HepG2 (cell line): ENCODE data around the gene SND1. TPM values are rescaled to one million over a fixed set of nuclear protein-coding genes. Genes with fewer than 3 reads are reported as not detected.
A peak's percentile ranks its signal among the peaks of the same experiment; 100 is the strongest.

Experiments used
- ATAC-seq: fragments of 200-7000 bp; cut with Tn5 transposase; 3 replicates; pipeline ENCODE4 v1.9.1; 2020; ENCODE audit warnings: mild to moderate bottlenecking, moderate library complexity
- BruUV-seq: library from RNA; stranded (reverse); fragments of 400-500 nt; replicated peaks from 2 replicates; lab custom pipeline; 2021; lab: Mats Ljungman, UMichigan
- CTCF ChIA-PET: fragments of 300-600 bp; formaldehyde crosslinking; extraction: SDS; loops from one replicate; lab custom pipeline; 2021; ENCODE audit warnings: low total read pairs, inconsistent platforms, low intra/inter-chr PET ratio; lab: Yijun Ruan, JAX
- POLR2A ChIA-PET: fragments of 350-600 bp; sonication (Branson Sonifier 250); formaldehyde crosslinking; loops from one replicate; lab custom pipeline; 2020; ENCODE audit warnings: antibody characterized with exemption, inconsistent platforms; lab: Yijun Ruan, JAX
- DNase-seq: peaks from one replicate; pipeline ENCODE4 v3.0.0-alpha.2; 2015; ENCODE audit warnings: low spot score
- FAIRE-seq: peaks from 3 replicates; lab custom pipeline; 2011; peaks lifted over from hg19 to GRCh38; lab: Jason Lieb, UNC
- H2AFZ ChIP-seq: one replicate; pipeline ENCODE4 v1.6.1; 2011; ENCODE audit warnings: low read length, inconsistent platforms
- H3K27ac ChIP-seq: fragments of 300-600 bp; 3 replicates; pipeline ENCODE4 v1.8.0; 2011; ENCODE audit warnings: mixed run types, mild to moderate bottlenecking, mixed read lengths, low read length, inconsistent platforms; ENCODE audit not compliant: insufficient read depth; ENCODE audit errors: extremely low read length
- H3K27me3 ChIP-seq, 2 experiments: fragments of 200-600 bp in 1 of 2; 2 replicates in 1 of 2; 3 replicates in 1 of 2; pipeline versions ENCODE4 v1.6.0 to v1.8.0; 2011; ENCODE audit warnings: low read length in 2 of 2, mild to moderate bottlenecking in 2 of 2, moderate library complexity in 2 of 2, inconsistent platforms in 1 of 2; ENCODE audit not compliant: insufficient read depth in 2 of 2, control insufficient read depth in 1 of 2
- H3K36me3 ChIP-seq, 2 experiments: fragments of 200-600 bp in 1 of 2; replicated peaks in 1 of 2; 2 replicates in 1 of 2; 3 replicates in 1 of 2; pipeline versions ENCODE4 v1.5.1 to v1.8.0; 2011; ENCODE audit warnings: low read length in 2 of 2, inconsistent platforms in 1 of 2; ENCODE audit not compliant: insufficient read depth in 2 of 2, control insufficient read depth in 1 of 2
- H3K4me1 ChIP-seq: 2 replicates; pipeline ENCODE4 v1.5.1; 2012; ENCODE audit warnings: low read length, inconsistent platforms; ENCODE audit not compliant: insufficient read depth
- H3K4me2 ChIP-seq: 2 replicates; pipeline ENCODE4 v1.6.0; 2011; ENCODE audit warnings: low read depth, low read length, inconsistent platforms
- H3K4me3 ChIP-seq, 3 experiments: fragments of 200-600 bp in 1 of 3; sonication (generic), shearing (Covaris generic) in 1 of 3; replicated peaks in 1 of 3; 2 replicates each; pipeline ENCODE4 v1.5.1; 2011 to 2016; ENCODE audit warnings: low read length in 3 of 3, inconsistent platforms in 2 of 3, low read depth in 2 of 3, mild to moderate bottlenecking in 2 of 3, control low read depth in 1 of 3, mixed read lengths in 1 of 3; ENCODE audit not compliant: insufficient read depth in 1 of 3
- H3K79me2 ChIP-seq: one replicate; pipeline ENCODE4 v1.6.1; 2011; ENCODE audit warnings: low read length, inconsistent platforms; ENCODE audit not compliant: insufficient read depth
- H3K9ac ChIP-seq: 2 replicates; pipeline ENCODE4 v1.6.0; 2011; ENCODE audit warnings: mild to moderate bottlenecking, low read depth, low read length, inconsistent platforms; ENCODE audit not compliant: insufficient read depth
- H3K9me3 ChIP-seq: 2 replicates; pipeline ENCODE4 v1.5.1; 2012; ENCODE audit warnings: mild to moderate bottlenecking, low read length
- H4K20me1 ChIP-seq: 2 replicates; pipeline ENCODE4 v1.6.0; 2011; ENCODE audit warnings: inconsistent platforms, mild to moderate bottlenecking, low read length, moderate library complexity; ENCODE audit not compliant: insufficient read depth
- CCDC6 ChIP-seq: sonication (generic); formaldehyde crosslinking; IDR thresholded peaks from 2 replicates; pipeline ENCODE4 v1.8.1; 2022; ENCODE audit warnings: mild to moderate bottlenecking, missing genetic modification reagents, moderate library complexity
- ELF4 ChIP-seq: sonication (generic); formaldehyde crosslinking; IDR thresholded peaks from 2 replicates; pipeline ENCODE4 v1.5.0; 2020; ENCODE audit warnings: missing genetic modification reagents, mild to moderate bottlenecking, moderate library complexity, borderline replicate concordance
- NR2F2 ChIP-seq: IDR thresholded peaks from 2 replicates; pipeline ENCODE4 v1.6.1; 2012; ENCODE audit warnings: low read depth, inconsistent platforms, borderline replicate concordance
- RBM22 ChIP-seq: fragments of 200-400 bp; formaldehyde crosslinking; optimal IDR thresholded peaks from 2 replicates; pipeline ENCODE3; 2017; ENCODE audit warnings: mild to moderate bottlenecking, low read length, moderate library complexity
- RORA ChIP-seq: sonication (generic); formaldehyde crosslinking; IDR thresholded peaks from 2 replicates; pipeline ENCODE4 v1.5.0; 2020; ENCODE audit warnings: mild to moderate bottlenecking, missing genetic modification reagents, moderate library complexity
- TCF12 ChIP-seq, 2 experiments: fragments of 450-650 bp in 1 of 2; sonication (generic) in 1 of 2; formaldehyde crosslinking in 1 of 2; IDR thresholded peaks; 2 replicates each; pipeline versions ENCODE4 v1.6.1 to v1.8.0; 2017 to 2022; ENCODE audit warnings: antibody characterized with exemption in 1 of 2, mild to moderate bottlenecking in 1 of 2, missing genetic modification reagents in 1 of 2, moderate library complexity in 1 of 2
- TRIM24 ChIP-seq: sonication (generic); formaldehyde crosslinking; IDR thresholded peaks from 2 replicates; pipeline ENCODE4 v1.8.0; 2022; ENCODE audit warnings: mild to moderate bottlenecking, missing genetic modification reagents
- ZNF510 ChIP-seq: sonication (generic); formaldehyde crosslinking; IDR thresholded peaks from 2 replicates; pipeline ENCODE4 v1.4.0; 2020; ENCODE audit warnings: low read depth, mild to moderate bottlenecking, missing genetic modification reagents
- ZNF570 ChIP-seq: sonication (generic); formaldehyde crosslinking; IDR thresholded peaks from 2 replicates; pipeline ENCODE4 v1.4.0; 2020; ENCODE audit warnings: mild to moderate bottlenecking, missing genetic modification reagents, borderline replicate concordance
- ZNF776 ChIP-seq: sonication (generic); formaldehyde crosslinking; IDR thresholded peaks from 2 replicates; pipeline ENCODE4 v1.4.0; 2020; ENCODE audit warnings: mild to moderate bottlenecking, missing genetic modification reagents
- ZNF782 ChIP-seq: sonication (generic); formaldehyde crosslinking; IDR thresholded peaks from 2 replicates; pipeline ENCODE4 v1.4.0; 2020; ENCODE audit warnings: missing genetic modification reagents, mild to moderate bottlenecking, borderline replicate concordance
- WGBS: methylation state at CpG from one replicate; pipeline ENCODE4 v1.1.6; 2017; ENCODE audit warnings: low lambda C conversion rate; 5-methylcytosine and 5-hydroxymethylcytosine counted together
- in situ Hi-C: cut with HindIII; loops from 2 replicates; pipeline ENCODE4 v1.10.0; 2017; ENCODE audit warnings: low pct_unique_long_range_greater_than_20kb; ENCODE audit not compliant: extremely low pct_ligation_motif_present
- intact Hi-C: fragments of 100-400 bp; cut with micrococcal nuclease; formaldehyde crosslinking; loops from one replicate; pipeline ENCODE4 v1.10.0; 2022; ENCODE audit not compliant: unreplicated experiment
- polyA plus RNA-seq, 8 experiments: library from polyadenylated mRNA; depleted of rRNA in 3 of 8; stranded (reverse) in 7 of 8; unstranded in 1 of 8; fragments of >200 nt; fragmentation: Illumina TruSeq in 4 of 8; extraction: Trizol in 4 of 8; gene quantifications; 2 replicates each; pipeline versions ENCODE4 v1.2.1 to v1.2.3, GENCODE V29; 2011 to 2016; ENCODE audit warnings: low read depth in 4 of 8, missing spikeins in 1 of 8, mixed read lengths in 1 of 8; ENCODE audit not compliant: insufficient read depth in 1 of 8
- total RNA-seq, 5 experiments: library from RNA; depleted of rRNA; stranded (reverse); fragments of >200 nt; fragmentation: Illumina TruSeq; extraction: Trizol; gene quantifications; 2 replicates each; pipeline ENCODE4 v1.2.3, GENCODE V29; 2016; ENCODE audit warnings: low read depth in 1 of 5
- TF ChIP-seq, protein P1 (sequence below): sonication (generic); formaldehyde crosslinking; IDR thresholded peaks from 2 replicates; pipeline ENCODE4 v1.9.0; 2021; ENCODE audit warnings: mild to moderate bottlenecking, missing genetic modification reagents

The SND1 gene
- total and polyA plus RNA-seq, 2 of the 13 experiments (the other 11 are each of a cell fraction or from before 2014, with no cell fraction given) = 110 to 182 TPM

DNA sequence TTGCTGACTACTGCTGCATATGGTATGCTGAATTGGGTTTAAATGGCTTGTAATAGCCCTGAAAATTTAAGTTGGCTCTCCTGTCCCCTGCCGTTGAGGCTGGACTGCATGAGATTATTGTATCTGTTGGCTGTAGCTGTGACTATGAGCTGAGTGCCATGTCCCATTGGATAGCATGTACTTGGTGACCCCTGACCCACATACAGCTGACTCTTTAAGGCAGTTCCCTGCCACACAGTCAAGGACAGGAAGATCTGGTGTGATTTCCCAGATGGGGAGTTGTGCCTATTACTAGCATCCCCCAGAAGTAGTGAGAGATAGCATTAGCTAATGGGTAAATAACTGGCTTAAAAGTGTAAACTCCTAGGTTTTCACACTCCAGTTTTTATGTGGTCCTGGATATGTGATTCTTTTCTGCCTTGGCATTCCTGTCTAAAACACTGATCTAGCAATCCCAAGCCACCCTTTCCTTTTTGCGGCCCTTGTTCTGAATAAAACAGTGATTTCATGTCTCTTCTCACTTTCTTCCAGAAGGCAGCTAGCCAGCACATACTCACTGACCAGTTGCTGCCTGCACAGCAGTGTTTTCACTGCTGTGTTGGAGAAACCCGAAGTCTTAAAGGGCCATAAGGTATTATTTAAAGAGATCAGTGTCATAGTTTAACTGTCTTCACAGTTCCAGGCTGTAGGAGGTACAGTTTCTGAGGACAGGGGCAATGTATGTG is 343.3 kb downstream of the SND1 start:
- Histone ChIP-seq H3K9ac (no peak overlapping the region), H3K4me3 (no peak overlapping the region), H3K9me3 (no peaks in the 10 kb centered on the region), H3K27ac (no peak overlapping the region), H3K79me2 (no peaks in the 10 kb centered on the region), H4K20me1 (0 out of 2 replicates have a peak, but pooled peaks cover 3% of the 10 kb centered on the region), H3K27me3 (no peaks in the 10 kb centered on the region), H2AFZ (no peak overlapping the region), H3K36me3 (peaks cover 11 to 57% of the 10 kb centered on the region in 2 experiments), H3K4me2 (no peak overlapping the region), H3K4me1 (peaks cover 44% of the 10 kb centered on the region)
- in situ Hi-C loops (no loop called here), intact Hi-C loops (no loop called here)
- ChIA-PET CTCF (no interaction called here), POLR2A (no interaction called here)
- TF ChIP-seq RBM22 = peak; percentile 28
- no peak for TF ChIP-seq ELF4 (CRISPR knock-in tag)
- BruUV-seq = no TSS peak
- DNase-seq = no peak
- WGBS = 94% methylated on average over 3 of the region's 3 CpGs
- no peak for ATAC-seq
- no peak for FAIRE-seq

DNA sequence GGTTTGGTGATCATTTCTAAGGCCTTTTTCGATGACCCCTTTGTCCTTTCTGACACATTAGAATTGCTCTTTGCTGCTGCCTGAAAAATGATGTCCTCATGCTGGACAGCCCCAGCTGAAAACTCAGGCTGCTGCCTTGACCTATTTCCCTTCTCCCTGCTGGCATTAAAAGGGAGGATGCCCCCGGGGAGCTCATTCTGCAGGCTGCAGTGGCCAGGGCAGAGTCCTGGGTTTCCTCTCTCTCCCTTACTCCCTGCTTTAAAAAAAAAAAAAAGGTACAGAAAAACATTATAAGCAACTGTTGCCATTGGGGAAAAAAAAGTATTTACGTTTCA is 343.9 kb downstream of the SND1 start:
- H3K9ac ChIP-seq = no peak overlapping the region
- H4K20me1 ChIP-seq = no peaks in the 10 kb centered on the region; the same call in 1 of the 2 replicates
- CTCF ChIA-PET = no interaction called here
- H3K4me2 ChIP-seq = no peak overlapping the region
- POLR2A ChIA-PET = no interaction called here
- no peaks in the 10 kb centered on the region for H3K79me2 ChIP-seq
- 88% methylated on average over 3 of the region's 3 CpGs for WGBS
- peaks cover 49% of the 10 kb centered on the region for H3K4me1 ChIP-seq
- FAIRE-seq = no peak
- no peak overlapping the region for H2AFZ ChIP-seq
- intact Hi-C loops (no loop called here), in situ Hi-C loops (no loop called here)
- no peak overlapping the region for H3K4me3 ChIP-seq
- H3K9me3 ChIP-seq = no peaks in the 10 kb centered on the region
- H3K27ac ChIP-seq = no peak overlapping the region
- peaks cover 10 to 57% of the 10 kb centered on the region in 2 experiments for H3K36me3 ChIP-seq
- DNase-seq = no peak
- BruUV-seq = no TSS peak
- H3K27me3 ChIP-seq = no peaks in the 10 kb centered on the region
- no peak for ATAC-seq
- no peak for TF ChIP-seq ZNF776
- TF ChIP-seq CCDC6 (CRISPR knock-in tag) = no peak
- TF ChIP-seq ZNF570 (CRISPR knock-in tag) = no peak
- TF ChIP-seq TCF12 (IDR thresholded peaks at IDR 0.05) = no peak
- no peak for TF ChIP-seq TCF12 (CRISPR knock-in tag; IDR thresholded peaks at IDR 0.05)
- TF ChIP-seq TRIM24 (CRISPR knock-in tag) = no peak
- TF ChIP-seq, protein P1, sequence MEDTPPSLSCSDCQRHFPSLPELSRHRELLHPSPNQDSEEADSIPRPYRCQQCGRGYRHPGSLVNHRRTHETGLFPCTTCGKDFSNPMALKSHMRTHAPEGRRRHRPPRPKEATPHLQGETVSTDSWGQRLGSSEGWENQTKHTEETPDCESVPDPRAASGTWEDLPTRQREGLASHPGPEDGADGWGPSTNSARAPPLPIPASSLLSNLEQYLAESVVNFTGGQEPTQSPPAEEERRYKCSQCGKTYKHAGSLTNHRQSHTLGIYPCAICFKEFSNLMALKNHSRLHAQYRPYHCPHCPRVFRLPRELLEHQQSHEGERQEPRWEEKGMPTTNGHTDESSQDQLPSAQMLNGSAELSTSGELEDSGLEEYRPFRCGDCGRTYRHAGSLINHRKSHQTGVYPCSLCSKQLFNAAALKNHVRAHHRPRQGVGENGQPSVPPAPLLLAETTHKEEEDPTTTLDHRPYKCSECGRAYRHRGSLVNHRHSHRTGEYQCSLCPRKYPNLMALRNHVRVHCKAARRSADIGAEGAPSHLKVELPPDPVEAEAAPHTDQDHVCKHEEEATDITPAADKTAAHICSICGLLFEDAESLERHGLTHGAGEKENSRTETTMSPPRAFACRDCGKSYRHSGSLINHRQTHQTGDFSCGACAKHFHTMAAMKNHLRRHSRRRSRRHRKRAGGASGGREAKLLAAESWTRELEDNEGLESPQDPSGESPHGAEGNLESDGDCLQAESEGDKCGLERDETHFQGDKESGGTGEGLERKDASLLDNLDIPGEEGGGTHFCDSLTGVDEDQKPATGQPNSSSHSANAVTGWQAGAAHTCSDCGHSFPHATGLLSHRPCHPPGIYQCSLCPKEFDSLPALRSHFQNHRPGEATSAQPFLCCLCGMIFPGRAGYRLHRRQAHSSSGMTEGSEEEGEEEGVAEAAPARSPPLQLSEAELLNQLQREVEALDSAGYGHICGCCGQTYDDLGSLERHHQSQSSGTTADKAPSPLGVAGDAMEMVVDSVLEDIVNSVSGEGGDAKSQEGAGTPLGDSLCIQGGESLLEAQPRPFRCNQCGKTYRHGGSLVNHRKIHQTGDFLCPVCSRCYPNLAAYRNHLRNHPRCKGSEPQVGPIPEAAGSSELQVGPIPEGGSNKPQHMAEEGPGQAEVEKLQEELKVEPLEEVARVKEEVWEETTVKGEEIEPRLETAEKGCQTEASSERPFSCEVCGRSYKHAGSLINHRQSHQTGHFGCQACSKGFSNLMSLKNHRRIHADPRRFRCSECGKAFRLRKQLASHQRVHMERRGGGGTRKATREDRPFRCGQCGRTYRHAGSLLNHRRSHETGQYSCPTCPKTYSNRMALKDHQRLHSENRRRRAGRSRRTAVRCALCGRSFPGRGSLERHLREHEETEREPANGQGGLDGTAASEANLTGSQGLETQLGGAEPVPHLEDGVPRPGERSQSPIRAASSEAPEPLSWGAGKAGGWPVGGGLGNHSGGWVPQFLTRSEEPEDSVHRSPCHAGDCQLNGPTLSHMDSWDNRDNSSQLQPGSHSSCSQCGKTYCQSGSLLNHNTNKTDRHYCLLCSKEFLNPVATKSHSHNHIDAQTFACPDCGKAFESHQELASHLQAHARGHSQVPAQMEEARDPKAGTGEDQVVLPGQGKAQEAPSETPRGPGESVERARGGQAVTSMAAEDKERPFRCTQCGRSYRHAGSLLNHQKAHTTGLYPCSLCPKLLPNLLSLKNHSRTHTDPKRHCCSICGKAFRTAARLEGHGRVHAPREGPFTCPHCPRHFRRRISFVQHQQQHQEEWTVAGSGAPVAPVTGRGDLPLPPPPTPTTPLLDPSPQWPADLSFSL (CRISPR knock-in tag) = no peak
- TF ChIP-seq ZNF782 (CRISPR knock-in tag) = no peak
- no peak for TF ChIP-seq NR2F2
- TF ChIP-seq RORA = no peak
- no peak for TF ChIP-seq ZNF510
